Caco-2 (cell line): Measurements from ENCODE around the gene RHOG. TPM values are rescaled to one million over a fixed set of nuclear protein-coding genes. Genes with fewer than 3 reads are reported as not detected.

Experiments used
- BruUV-seq: library from RNA; stranded (reverse); fragments of 400-500 nt; replicated peaks from 2 replicates; lab custom pipeline; 2021; lab: Mats Ljungman, UMichigan
- CTCF ChIA-PET: fragments of 300-600 bp; sonication (Branson Sonifier 250); formaldehyde crosslinking; loops from one replicate; lab custom pipeline; 2022; ENCODE audit warnings: antibody characterized with exemption; lab: Charles Lee
- POLR2A ChIA-PET: fragments of 300-600 bp; sonication (Branson Sonifier 250); formaldehyde crosslinking; loops from one replicate; lab custom pipeline; 2022; ENCODE audit warnings: antibody characterized with exemption; lab: Charles Lee
- DNase-seq, 2 experiments: peaks; one replicate each; pipeline versions ENCODE4 v3.0.0 to v3.0.0-alpha.2; 2020 to 2022
- H3K27me3 ChIP-seq: replicated peaks from 2 replicates; pipeline ENCODE4 v1.6.0; 2011; ENCODE audit warnings: low read length; ENCODE audit not compliant: control insufficient read depth, insufficient read depth
- H3K36me3 ChIP-seq: 2 replicates; pipeline ENCODE4 v1.5.1; 2011; ENCODE audit warnings: low read length; ENCODE audit not compliant: control insufficient read depth, insufficient read depth
- H3K4me1 ChIP-seq: fragments of 250-450 bp; sonication (Bioruptor Pico); 2 replicates; pipeline ENCODE4 v1.5.1; 2020; ENCODE audit warnings: mild to moderate bottlenecking
- H3K4me3 ChIP-seq: 2 replicates; pipeline ENCODE4 v1.5.1; 2011; ENCODE audit warnings: low read depth, mild to moderate bottlenecking, control low read depth, low read length
- H3K9me3 ChIP-seq: fragments of 250-450 bp; sonication (Bioruptor Pico); 2 replicates; pipeline ENCODE4 v1.5.1; 2020; ENCODE audit warnings: mild to moderate bottlenecking, moderate library complexity
- H3K27ac Mint-ChIP-seq: one replicate; pipeline ENCODE4 v1.8.0; 2022; ENCODE audit warnings: mixed read lengths; ENCODE audit not compliant: unreplicated experiment
- H3K27me3 Mint-ChIP-seq: one replicate; pipeline ENCODE4 v1.8.0; 2022; ENCODE audit warnings: mixed read lengths; ENCODE audit not compliant: insufficient read depth, unreplicated experiment
- H3K36me3 Mint-ChIP-seq: one replicate; pipeline ENCODE4 v1.8.0; 2022; ENCODE audit warnings: mild to moderate bottlenecking, mixed read lengths; ENCODE audit not compliant: insufficient read depth, unreplicated experiment
- H3K4me1 Mint-ChIP-seq: one replicate; pipeline ENCODE4 v1.8.0; 2022; ENCODE audit warnings: low read depth, mixed read lengths; ENCODE audit not compliant: unreplicated experiment
- H3K4me3 Mint-ChIP-seq: one replicate; pipeline ENCODE4 v1.8.0; 2022; ENCODE audit warnings: mild to moderate bottlenecking, moderate library complexity, mixed read lengths; ENCODE audit not compliant: unreplicated experiment
- H3K9me3 Mint-ChIP-seq: one replicate; pipeline ENCODE4 v1.8.0; 2022; ENCODE audit warnings: mixed read lengths; ENCODE audit not compliant: unreplicated experiment
- CTCF ChIP-seq, 2 experiments: fragments of 200-600 bp in 1 of 2; IDR thresholded peaks; 1 replicate in 1 of 2; 2 replicates in 1 of 2; pipeline versions ENCODE4 v1.5.1 to v1.8.0; 2011 to 2022; ENCODE audit warnings: antibody characterized with exemption in 1 of 2, control low read depth in 1 of 2, inconsistent platforms in 1 of 2, low read depth in 1 of 2, low read length in 1 of 2, mild to moderate bottlenecking in 1 of 2, moderate library complexity in 1 of 2; ENCODE audit not compliant: insufficient read depth in 1 of 2, severe bottlenecking in 1 of 2, unreplicated experiment in 1 of 2
- intact Hi-C: fragments of 100-400 bp; cut with micrococcal nuclease; formaldehyde crosslinking; loops from one replicate; pipeline ENCODE4 v1.10.0; 2022; ENCODE audit not compliant: unreplicated experiment
- total RNA-seq: library from RNA; stranded (reverse); gene quantifications from 2 replicates; pipeline ENCODE4 v1.2.3, GENCODE V29; 2022

The RHOG gene
- total RNA-seq, 1 experiment from 2014 or later, result 36.9 TPM

- H3K27ac Mint-ChIP-seq, result no peak overlapping the region
- intact Hi-C loops, result loop anchor here (1.0 kb wide), 1 partner anchor 8 kb away; no protein-coding TSS in a partner anchor
- POLR2A ChIA-PET, result interaction anchor here (2.6 kb wide), 1 partner anchor 16 kb away, joined by 11 read pairs; the partner anchor contains the start of gene RHOG
Measured at GRCh38 chr11:3856856-3857553, 16.2 kb upstream of the RHOG start.

GRCh38 chr11:3855808-3856491, 15.2 kb upstream of the RHOG start:
- Mint-ChIP-seq H3K9me3 (no peaks in the 10 kb centered on the region), H3K4me3 (peak overlapping the region; percentile 84), H3K4me1 (peaks cover 29% of the 10 kb centered on the region), H3K27ac (peak overlapping the region; percentile 68), H3K36me3 (peaks cover 12% of the 10 kb centered on the region), H3K27me3 (no peaks in the 10 kb centered on the region)
- ChIA-PET POLR2A (interaction anchor here (0.6 to 2.6 kb wide), 6 partner anchors 10 to 217 kb away, joined by 3 to 11 read pairs (median 4); partner anchors contain the start of gene RHOG), CTCF (interaction anchor here (0.7 to 3.6 kb wide), 20 partner anchors 9 to 217 kb away, joined by 3 to 80 read pairs (median 6); partner anchors contain the start of gene RHOG)
- H3K4me3 ChIP-seq, result peak overlapping the region; percentile 92
- TF ChIP-seq CTCF (IDR thresholded peaks at IDR 0.05; ENCODE audit: insufficient read depth in 1 of 2, low read depth in 1 of 2, low read length in 1 of 2, severe bottlenecking in 1 of 2, unreplicated experiment in 1 of 2), result no peak
- no peaks in the 10 kb centered on the region for H3K9me3 ChIP-seq
- no peaks in the 10 kb centered on the region for H3K27me3 ChIP-seq
- peak; percentile 50 to 60 for DNase-seq
- intact Hi-C loops, result loop anchor here (1.0 kb wide), 3 partner anchors 9 to 49 kb away; no protein-coding TSS in a partner anchor
- BruUV-seq, result no TSS peak
- no peaks in the 10 kb centered on the region for H3K36me3 ChIP-seq
- peaks cover 15% of the 10 kb centered on the region for H3K4me1 ChIP-seq

More at GRCh38 chr11:3856856-3857553, 16.2 kb upstream of the RHOG start:
- Mint-ChIP-seq H3K9me3 (no peaks in the 10 kb centered on the region), H3K27me3 (no peaks in the 10 kb centered on the region), H3K36me3 (peaks cover 12% of the 10 kb centered on the region), H3K4me3 (peak overlapping the region; percentile 84), H3K4me1 (peaks cover 31% of the 10 kb centered on the region)
- H3K27me3 ChIP-seq, result no peaks in the 10 kb centered on the region
- peak overlapping the region; percentile 92 for H3K4me3 ChIP-seq
- no peak for TF ChIP-seq CTCF (IDR thresholded peaks at IDR 0.05; ENCODE audit: insufficient read depth in 1 of 2, low read depth in 1 of 2, low read length in 1 of 2, severe bottlenecking in 1 of 2, unreplicated experiment in 1 of 2)
- peaks cover 15% of the 10 kb centered on the region for H3K4me1 ChIP-seq
- BruUV-seq, result TSS peak; percentile 25
- DNase-seq, result no peak
- H3K9me3 ChIP-seq, result no peaks in the 10 kb centered on the region
- CTCF ChIA-PET, result interaction anchor here (1.0 to 3.6 kb wide), 3 partner anchors 16 to 216 kb away, joined by 3 to 80 read pairs (median 63); partner anchors contain the start of gene RHOG
- H3K36me3 ChIP-seq, result no peaks in the 10 kb centered on the region
